ENCODE results near the gene REEP5. TPM values are rescaled to one million over a fixed set of nuclear protein-coding genes. Genes with fewer than 3 reads are reported as not detected.

Gene REEP5
- total and polyA plus RNA-seq, 9 of the 15 experiments (the other 6 are each of a cell fraction or from before 2014, with no cell fraction given) = 14.7 to 102 (median 36.0) TPM

DNA sequence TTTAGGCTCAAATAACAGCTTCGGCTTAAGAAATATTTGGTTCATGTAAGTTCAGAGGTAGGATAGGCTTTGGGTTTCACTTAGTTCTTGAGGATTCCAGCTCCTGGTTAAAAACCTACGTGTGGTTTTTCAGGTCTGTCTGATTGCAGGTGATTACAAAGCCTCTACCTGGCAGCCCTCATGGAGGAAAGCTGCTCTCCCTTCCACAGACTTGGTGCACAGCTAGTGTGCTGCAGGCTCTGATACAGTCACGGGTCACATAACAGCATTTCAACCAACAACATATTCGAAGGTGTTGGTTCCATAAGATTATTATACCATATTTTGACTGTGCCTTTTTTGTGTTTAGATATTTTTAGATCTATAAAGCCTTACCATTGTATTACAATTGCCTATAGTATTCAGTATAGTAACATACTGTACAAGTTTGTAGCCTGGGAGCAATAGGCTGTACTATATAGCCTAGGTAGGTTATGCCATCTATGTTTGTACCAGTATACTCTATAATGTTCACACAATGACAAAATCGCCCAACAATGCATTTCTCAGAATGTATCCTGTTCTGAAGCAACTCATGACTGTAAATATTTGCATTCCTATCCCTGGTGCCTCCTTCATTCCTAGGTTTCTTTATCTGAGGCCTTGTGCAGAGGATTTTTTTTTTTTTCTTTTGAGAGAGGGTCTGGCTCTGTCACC, 46.5 kb upstream of the REEP5 start:
- POLR2A ChIA-PET = interaction anchor here (0.6 to 1.5 kb wide), 4 partner anchors 8 to 105 kb away, joined by 3 to 7 read pairs (median 4); partner anchors contain the start of gene DCP2
- in situ Hi-C loops (cut with MboI) = no loop called here
- H3K4me1 ChIP-seq (replicated peaks in 1 of 2; ENCODE audit: control insufficient read depth in 2 of 2, insufficient read depth in 2 of 2, low read length in 2 of 2) = peaks cover 4 to 25% of the 10 kb centered on the region in 2 experiments; a peak in 3 of 5 replicates
- ATAC-seq (peak; percentile 15), DNase-seq (ENCODE audit: extremely low read depth in 1 of 4, low spot score in 3 of 4) (no peak), FAIRE-seq (no peak)
- TF ChIP-seq, protein P1, sequence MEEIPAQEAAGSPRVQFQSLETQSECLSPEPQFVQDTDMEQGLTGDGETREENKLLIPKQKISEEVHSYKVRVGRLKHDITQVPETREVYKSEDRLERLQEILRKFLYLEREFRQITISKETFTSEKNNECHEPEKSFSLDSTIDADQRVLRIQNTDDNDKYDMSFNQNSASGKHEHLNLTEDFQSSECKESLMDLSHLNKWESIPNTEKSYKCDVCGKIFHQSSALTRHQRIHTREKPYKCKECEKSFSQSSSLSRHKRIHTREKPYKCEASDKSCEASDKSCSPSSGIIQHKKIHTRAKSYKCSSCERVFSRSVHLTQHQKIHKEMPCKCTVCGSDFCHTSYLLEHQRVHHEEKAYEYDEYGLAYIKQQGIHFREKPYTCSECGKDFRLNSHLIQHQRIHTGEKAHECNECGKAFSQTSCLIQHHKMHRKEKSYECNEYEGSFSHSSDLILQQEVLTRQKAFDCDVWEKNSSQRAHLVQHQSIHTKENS (CRISPR knock-in tag; IDR thresholded peaks at IDR 0.05) = no peak
- no peak for TF ChIP-seq SNRNP70 (optimal IDR thresholded peaks at IDR 0.05; ENCODE audit: low read depth, low read length)
- no peak for TF ChIP-seq ZNF695 (CRISPR knock-in tag; IDR thresholded peaks at IDR 0.05)
- TF ChIP-seq THRAP3 (IDR thresholded peaks at IDR 0.05; ENCODE audit: borderline replicate concordance) = no peak
- TF ChIP-seq ARHGAP35 (IDR thresholded peaks at IDR 0.05; ENCODE audit: partially characterized antibody) = no peak
- no peak for TF ChIP-seq ZNF785 (CRISPR knock-in tag; IDR thresholded peaks at IDR 0.05)
- TF ChIP-seq ZNF282 (CRISPR knock-in tag; IDR thresholded peaks at IDR 0.05) = no peak
- TF ChIP-seq, protein P2, sequence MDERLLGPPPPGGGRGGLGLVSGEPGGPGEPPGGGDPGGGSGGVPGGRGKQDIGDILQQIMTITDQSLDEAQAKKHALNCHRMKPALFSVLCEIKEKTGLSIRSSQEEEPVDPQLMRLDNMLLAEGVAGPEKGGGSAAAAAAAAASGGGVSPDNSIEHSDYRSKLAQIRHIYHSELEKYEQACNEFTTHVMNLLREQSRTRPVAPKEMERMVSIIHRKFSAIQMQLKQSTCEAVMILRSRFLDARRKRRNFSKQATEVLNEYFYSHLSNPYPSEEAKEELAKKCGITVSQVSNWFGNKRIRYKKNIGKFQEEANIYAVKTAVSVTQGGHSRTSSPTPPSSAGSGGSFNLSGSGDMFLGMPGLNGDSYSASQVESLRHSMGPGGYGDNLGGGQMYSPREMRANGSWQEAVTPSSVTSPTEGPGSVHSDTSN (CRISPR knock-in tag; IDR thresholded peaks at IDR 0.05; ENCODE audit: low read depth) = no peak
- TF ChIP-seq, protein P2 (tag; conservative IDR thresholded peaks at IDR 0.05; ENCODE audit: low read depth) = no peak
- TF ChIP-seq E2F3 (CRISPR knock-in tag; IDR thresholded peaks at IDR 0.05) = no peak
- TF ChIP-seq ILF3 (IDR thresholded peaks at IDR 0.05; ENCODE audit: borderline replicate concordance) = no peak
- no peak for TF ChIP-seq RBM25 (IDR thresholded peaks at IDR 0.05; ENCODE audit: low read depth, low read length, severe bottlenecking)
- no peak for TF ChIP-seq ETS1 (conservative IDR thresholded peaks at IDR 0.05; ENCODE audit: control insufficient read depth, low read depth, low read length)
- no peaks in the 10 kb centered on the region for H3K27me3 ChIP-seq (ENCODE audit: control insufficient read depth in 2 of 2, insufficient read depth in 2 of 2, low read length in 2 of 2)
- 37% methylated on average over 5 of the region's 5 CpGs for WGBS (ENCODE audit: insufficient coverage, low coverage, missing lambda C conversion rate)
- H3K4me3 ChIP-seq = no peak overlapping the region
- H3K9me3 ChIP-seq (replicated peaks; ENCODE audit: control insufficient read depth, insufficient read depth, low read depth, low read length) = no peaks in the 10 kb centered on the region
- no peak overlapping the region for H3K9ac ChIP-seq (ENCODE audit: insufficient read depth in 1 of 2, low read depth in 2 of 2, low read length in 2 of 2)
- H4K20me1 ChIP-seq (replicated peaks; ENCODE audit: control insufficient read depth, insufficient read depth, low read length) = no peaks in the 10 kb centered on the region
- peak overlapping the region; percentile 99 for H2AFZ ChIP-seq (ENCODE audit: low read depth, low read length)
- H3K27ac ChIP-seq (ENCODE audit: extremely low read depth, low read depth, low read length) = peak overlapping the region; percentile 81; the same call in 2 of the 3 replicates
- intact Hi-C loops (cut with micrococcal nuclease) = no loop called here
- no TSS peak for BruUV-seq (replicated peaks)
- no peaks in the 10 kb centered on the region for H3K79me2 ChIP-seq (ENCODE audit: control insufficient read depth, insufficient read depth, low read length)
- no peak overlapping the region; the same call in 1 of the 2 replicates for H3K4me2 ChIP-seq (ENCODE audit: insufficient read depth, low read length)
- no peaks in the 10 kb centered on the region for H3K9me1 ChIP-seq (ENCODE audit: control insufficient read depth, insufficient read depth, low read length)
- no peaks in the 10 kb centered on the region for H3K36me3 ChIP-seq (ENCODE audit: control insufficient read depth, insufficient read depth, low read length)
- CTCF ChIA-PET (ENCODE audit: low intra/inter-chr PET ratio) = interaction anchor here (0.6 kb wide), 1 partner anchor 82 kb away, joined by 6 read pairs; no protein-coding TSS in a partner anchor
